ENCODE results near the gene MED31.

DNA sequence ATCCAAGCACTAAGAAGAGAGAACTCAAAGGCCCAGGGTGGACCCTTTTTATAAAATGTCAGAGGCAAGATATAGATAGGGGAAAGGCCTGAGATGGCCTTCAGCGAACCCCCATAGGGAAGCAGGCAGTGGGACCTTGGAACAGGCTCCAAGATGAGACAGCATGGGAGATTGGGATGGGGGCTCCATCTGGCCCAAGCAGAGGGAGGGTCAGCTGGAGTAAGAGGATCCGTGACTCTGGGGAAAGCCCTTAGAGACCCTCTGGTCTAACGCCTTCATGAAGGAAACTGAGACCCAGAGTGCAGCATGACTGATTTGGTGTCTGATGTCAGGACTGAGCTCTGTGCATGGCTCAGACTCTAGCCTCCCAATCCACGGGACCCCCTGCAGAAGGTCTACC is 30.9 kb upstream of the MED31 start:
- TF ChIP-seq MLX (CRISPR knock-in tag; IDR thresholded peaks at IDR 0.05) (no peak), OVOL2 (CRISPR knock-in tag; IDR thresholded peaks at IDR 0.05; ENCODE audit: borderline replicate concordance) (no peak), NFYB (CRISPR knock-in tag; conservative IDR thresholded peaks at IDR 0.05; ENCODE audit: low read depth) (no peak), JUN (CRISPR knock-in tag; IDR thresholded peaks at IDR 0.05) (no peak), KAT7 (CRISPR knock-in tag; IDR thresholded peaks at IDR 0.05; ENCODE audit: borderline replicate concordance) (no peak)
- TF ChIP-seq, protein P1, sequence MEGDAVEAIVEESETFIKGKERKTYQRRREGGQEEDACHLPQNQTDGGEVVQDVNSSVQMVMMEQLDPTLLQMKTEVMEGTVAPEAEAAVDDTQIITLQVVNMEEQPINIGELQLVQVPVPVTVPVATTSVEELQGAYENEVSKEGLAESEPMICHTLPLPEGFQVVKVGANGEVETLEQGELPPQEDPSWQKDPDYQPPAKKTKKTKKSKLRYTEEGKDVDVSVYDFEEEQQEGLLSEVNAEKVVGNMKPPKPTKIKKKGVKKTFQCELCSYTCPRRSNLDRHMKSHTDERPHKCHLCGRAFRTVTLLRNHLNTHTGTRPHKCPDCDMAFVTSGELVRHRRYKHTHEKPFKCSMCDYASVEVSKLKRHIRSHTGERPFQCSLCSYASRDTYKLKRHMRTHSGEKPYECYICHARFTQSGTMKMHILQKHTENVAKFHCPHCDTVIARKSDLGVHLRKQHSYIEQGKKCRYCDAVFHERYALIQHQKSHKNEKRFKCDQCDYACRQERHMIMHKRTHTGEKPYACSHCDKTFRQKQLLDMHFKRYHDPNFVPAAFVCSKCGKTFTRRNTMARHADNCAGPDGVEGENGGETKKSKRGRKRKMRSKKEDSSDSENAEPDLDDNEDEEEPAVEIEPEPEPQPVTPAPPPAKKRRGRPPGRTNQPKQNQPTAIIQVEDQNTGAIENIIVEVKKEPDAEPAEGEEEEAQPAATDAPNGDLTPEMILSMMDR (IDR thresholded peaks at IDR 0.05), result no peak
- TF ChIP-seq, protein P2, sequence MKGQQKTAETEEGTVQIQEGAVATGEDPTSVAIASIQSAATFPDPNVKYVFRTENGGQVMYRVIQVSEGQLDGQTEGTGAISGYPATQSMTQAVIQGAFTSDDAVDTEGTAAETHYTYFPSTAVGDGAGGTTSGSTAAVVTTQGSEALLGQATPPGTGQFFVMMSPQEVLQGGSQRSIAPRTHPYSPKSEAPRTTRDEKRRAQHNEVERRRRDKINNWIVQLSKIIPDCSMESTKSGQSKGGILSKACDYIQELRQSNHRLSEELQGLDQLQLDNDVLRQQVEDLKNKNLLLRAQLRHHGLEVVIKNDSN (CRISPR knock-in tag; IDR thresholded peaks at IDR 0.05), result no peak
